ENCODE data around the gene GTF3A. TPM values are rescaled to one million over a fixed set of nuclear protein-coding genes. Genes with fewer than 3 reads are reported as not detected.

GTF3A gene
- total RNA-seq, 4 donors from 2014 or later = 179 to 304 (median 242) TPM

GRCh38 chr13:27384285-27384684 is 40.1 kb upstream of the GTF3A start:
- Histone ChIP-seq H3K9me3 (no peaks in the 10 kb centered on the region), H3K4me1 (peaks cover 0 to 2% of the 10 kb centered on the region in 2 donors), H3K27me3 (peaks cover 0 to 2% (median 0%) of the 10 kb centered on the region in 3 donors), H3K36me3 (no peaks in the 10 kb centered on the region), H3K4me3 (no peak overlapping the region), H3K27ac (no peak overlapping the region)
- intact Hi-C loops (cut with DNase I; ENCODE audit: low total_unique reads) (no loop called here), in situ Hi-C loops (cut with MboI; ENCODE audit: low sequenced_read_pairs in 4 of 4) (no loop called here)
- ATAC-seq = no peak
- DNase-seq = no peak
- TF ChIP-seq CTCF (IDR thresholded peaks at IDR 0.05 in 4 of 5, conservative IDR thresholded peaks at IDR 0.05 in 1 of 5) = no peak
- TF ChIP-seq POLR2A (IDR thresholded peaks at IDR 0.05) = no peak

GRCh38 chr13:27388241-27388640 is 36.2 kb upstream of the GTF3A start:
- no peak for DNase-seq
- ATAC-seq = no peak
- H3K27me3 ChIP-seq = peaks cover 0 to 2% (median 0%) of the 10 kb centered on the region in 3 donors
- in situ Hi-C loops (cut with MboI; ENCODE audit: low sequenced_read_pairs in 4 of 4) = no loop called here
- intact Hi-C loops (cut with DNase I; ENCODE audit: low total_unique reads) = no loop called here
- no peak overlapping the region for H3K4me3 ChIP-seq
- H3K9me3 ChIP-seq = no peaks in the 10 kb centered on the region
- no peaks in the 10 kb centered on the region for H3K36me3 ChIP-seq
- H3K4me1 ChIP-seq = no peaks in the 10 kb centered on the region
- H3K27ac ChIP-seq = no peak overlapping the region
- TF ChIP-seq POLR2A (IDR thresholded peaks at IDR 0.05) (no peak), CTCF (IDR thresholded peaks at IDR 0.05 in 4 of 5, conservative IDR thresholded peaks at IDR 0.05 in 1 of 5) (no peak)

- Histone ChIP-seq H3K27ac (no peak overlapping the region), H3K27me3 (no peaks in the 10 kb centered on the region), H3K4me3 (no peak overlapping the region), H3K4me1 (no peaks in the 10 kb centered on the region), H3K36me3 (no peaks in the 10 kb centered on the region), H3K9me3 (no peaks in the 10 kb centered on the region)
- in situ Hi-C loops (cut with MboI; ENCODE audit: low sequenced_read_pairs in 4 of 4) = no loop called here
- DNase-seq (no peak), ATAC-seq (no peak)
- intact Hi-C loops (cut with DNase I; ENCODE audit: low total_unique reads) = no loop called here
- TF ChIP-seq CTCF (IDR thresholded peaks at IDR 0.05 in 4 of 5, conservative IDR thresholded peaks at IDR 0.05 in 1 of 5) (no peak), POLR2A (IDR thresholded peaks at IDR 0.05) (no peak)
These were observed 34.5 kb upstream of the GTF3A start for GRCh38 chr13:27389891-27390290.

GRCh38 chr13:27391471-27391870 is 32.9 kb upstream of the GTF3A start:
- DNase-seq = no peak
- Histone ChIP-seq H3K27me3 (peaks cover 0 to 5% (median 0%) of the 10 kb centered on the region in 3 donors), H3K27ac (no peak overlapping the region), H3K4me3 (no peak overlapping the region), H3K4me1 (no peaks in the 10 kb centered on the region), H3K36me3 (no peaks in the 10 kb centered on the region), H3K9me3 (no peaks in the 10 kb centered on the region)
- in situ Hi-C loops (cut with MboI; ENCODE audit: low sequenced_read_pairs in 4 of 4) = no loop called here
- TF ChIP-seq CTCF (IDR thresholded peaks at IDR 0.05 in 4 of 5, conservative IDR thresholded peaks at IDR 0.05 in 1 of 5) (no peak), POLR2A (IDR thresholded peaks at IDR 0.05) (no peak)
- intact Hi-C loops (cut with DNase I; ENCODE audit: low total_unique reads) = no loop called here
- no peak for ATAC-seq

GRCh38 chr13:27393101-27393500 is 31.3 kb upstream of the GTF3A start:
- intact Hi-C loops (cut with DNase I; ENCODE audit: low total_unique reads) = no loop called here

More at GRCh38 chr13:27393101-27393500, 31.3 kb upstream of the GTF3A start:
- Histone ChIP-seq H3K4me3 (no peak overlapping the region), H3K27me3 (peaks cover 0 to 6% (median 0%) of the 10 kb centered on the region in 3 donors), H3K4me1 (no peaks in the 10 kb centered on the region), H3K36me3 (no peaks in the 10 kb centered on the region), H3K27ac (no peak overlapping the region), H3K9me3 (no peaks in the 10 kb centered on the region)
- DNase-seq (no peak), ATAC-seq (no peak)
- no peak for TF ChIP-seq POLR2A (IDR thresholded peaks at IDR 0.05)
- TF ChIP-seq CTCF (IDR thresholded peaks at IDR 0.05 in 4 of 5, conservative IDR thresholded peaks at IDR 0.05 in 1 of 5) = no peak
- in situ Hi-C loops (cut with MboI; ENCODE audit: low sequenced_read_pairs in 4 of 4) = no loop called here
